IPS-18c (cell line): Measurements from ENCODE around the gene EMP1.

Source experiments
- H3K4me3 ChIP-seq: 2 replicates; pipeline ENCODE4 v1.7.0; 2013; ENCODE audit warnings: low read depth, mild to moderate bottlenecking, low read length, moderate library complexity; ENCODE audit not compliant: insufficient read depth
- H3K9me3 ChIP-seq: one replicate; pipeline ENCODE4 v1.6.1; 2013; ENCODE audit warnings: mild to moderate bottlenecking, low read length, moderate library complexity; ENCODE audit not compliant: control insufficient read depth, insufficient read depth

The EMP1 gene

GRCh38 chr12:13190275-13190674, 6.3 kb upstream of the EMP1 start:
- no peaks in the 10 kb centered on the region for H3K9me3 ChIP-seq
- H3K4me3 ChIP-seq, result no peak overlapping the region

GRCh38 chr12:13192719-13193118, 3.8 kb upstream of the EMP1 start:
- Histone ChIP-seq H3K4me3 (no peak overlapping the region), H3K9me3 (no peaks in the 10 kb centered on the region)

GRCh38 chr12:13193505-13194231, 2.9 kb upstream of the EMP1 start:
- no peak overlapping the region for H3K4me3 ChIP-seq

GRCh38 chr12:13194401-13195110, 2.0 kb upstream of the EMP1 start:
- H3K4me3 ChIP-seq, result no peak overlapping the region
- no peaks in the 10 kb centered on the region for H3K9me3 ChIP-seq

More at GRCh38 chr12:13193505-13194231, 2.9 kb upstream of the EMP1 start:
- no peaks in the 10 kb centered on the region for H3K9me3 ChIP-seq

- H3K9me3 ChIP-seq, result no peaks in the 10 kb centered on the region
- no peak overlapping the region for H3K4me3 ChIP-seq
Observed at GRCh38 chr12:13195250-13195649, 1.3 kb upstream of the EMP1 start.

GRCh38 chr12:13195785-13196129, 769 bp upstream of the EMP1 start:
- Histone ChIP-seq H3K9me3 (no peaks in the 10 kb centered on the region), H3K4me3 (no peak overlapping the region)

- Histone ChIP-seq H3K9me3 (no peaks in the 10 kb centered on the region), H3K4me3 (no peak overlapping the region)
Observed at GRCh38 chr12:13197032-13197431, 506 bp downstream of the EMP1 start.

- H3K4me3 ChIP-seq, result no peak overlapping the region
- H3K9me3 ChIP-seq, result no peaks in the 10 kb centered on the region
Observed at GRCh38 chr12:13197526-13198143, 1.1 kb downstream of the EMP1 start.

- no peak overlapping the region for H3K4me3 ChIP-seq
Observed at GRCh38 chr12:13198241-13198640, 1.7 kb downstream of the EMP1 start.

GRCh38 chr12:13198876-13199275, 2.4 kb downstream of the EMP1 start:
- Histone ChIP-seq H3K9me3 (no peaks in the 10 kb centered on the region), H3K4me3 (no peak overlapping the region; the same call in 1 of the 2 replicates)

More at GRCh38 chr12:13198241-13198640, 1.7 kb downstream of the EMP1 start:
- no peaks in the 10 kb centered on the region for H3K9me3 ChIP-seq

GRCh38 chr12:13199592-13199991, 3.1 kb downstream of the EMP1 start:
- Histone ChIP-seq H3K9me3 (no peaks in the 10 kb centered on the region), H3K4me3 (no peak overlapping the region)

- H3K4me3 ChIP-seq, result no peak overlapping the region
Observed at GRCh38 chr12:13200841-13201240, 4.3 kb downstream of the EMP1 start.

GRCh38 chr12:13203034-13203922, 6.8 kb downstream of the EMP1 start:
- no peaks in the 10 kb centered on the region for H3K9me3 ChIP-seq
- no peak overlapping the region for H3K4me3 ChIP-seq

More at GRCh38 chr12:13200841-13201240, 4.3 kb downstream of the EMP1 start:
- no peaks in the 10 kb centered on the region for H3K9me3 ChIP-seq

GRCh38 chr12:13204428-13204827, 7.9 kb downstream of the EMP1 start:
- H3K9me3 ChIP-seq, result no peaks in the 10 kb centered on the region
- no peak overlapping the region for H3K4me3 ChIP-seq

- Histone ChIP-seq H3K9me3 (no peaks in the 10 kb centered on the region), H3K4me3 (no peak overlapping the region)
Observed at GRCh38 chr12:13205809-13206559, 9.5 kb downstream of the EMP1 start.

GRCh38 chr12:13206560-13206897, 10.0 kb downstream of the EMP1 start:
- no peak overlapping the region for H3K4me3 ChIP-seq
- H3K9me3 ChIP-seq, result no peaks in the 10 kb centered on the region
